ENCODE data around the gene ATG2B.

GRCh38 chr14:96380735-96381134 is 17.6 kb upstream of the ATG2B start:
- no peak for TF ChIP-seq POLR2A (IDR thresholded peaks at IDR 0.05)
- TF ChIP-seq, protein P1, sequence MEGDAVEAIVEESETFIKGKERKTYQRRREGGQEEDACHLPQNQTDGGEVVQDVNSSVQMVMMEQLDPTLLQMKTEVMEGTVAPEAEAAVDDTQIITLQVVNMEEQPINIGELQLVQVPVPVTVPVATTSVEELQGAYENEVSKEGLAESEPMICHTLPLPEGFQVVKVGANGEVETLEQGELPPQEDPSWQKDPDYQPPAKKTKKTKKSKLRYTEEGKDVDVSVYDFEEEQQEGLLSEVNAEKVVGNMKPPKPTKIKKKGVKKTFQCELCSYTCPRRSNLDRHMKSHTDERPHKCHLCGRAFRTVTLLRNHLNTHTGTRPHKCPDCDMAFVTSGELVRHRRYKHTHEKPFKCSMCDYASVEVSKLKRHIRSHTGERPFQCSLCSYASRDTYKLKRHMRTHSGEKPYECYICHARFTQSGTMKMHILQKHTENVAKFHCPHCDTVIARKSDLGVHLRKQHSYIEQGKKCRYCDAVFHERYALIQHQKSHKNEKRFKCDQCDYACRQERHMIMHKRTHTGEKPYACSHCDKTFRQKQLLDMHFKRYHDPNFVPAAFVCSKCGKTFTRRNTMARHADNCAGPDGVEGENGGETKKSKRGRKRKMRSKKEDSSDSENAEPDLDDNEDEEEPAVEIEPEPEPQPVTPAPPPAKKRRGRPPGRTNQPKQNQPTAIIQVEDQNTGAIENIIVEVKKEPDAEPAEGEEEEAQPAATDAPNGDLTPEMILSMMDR (IDR thresholded peaks at IDR 0.05 in 4 of 5, conservative IDR thresholded peaks at IDR 0.05 in 1 of 5), result no peak

Measured in gastrocnemius medialis (tissue), 4 donors.